Measurements from ENCODE around the gene PMP22.

PMP22 gene

DNA sequence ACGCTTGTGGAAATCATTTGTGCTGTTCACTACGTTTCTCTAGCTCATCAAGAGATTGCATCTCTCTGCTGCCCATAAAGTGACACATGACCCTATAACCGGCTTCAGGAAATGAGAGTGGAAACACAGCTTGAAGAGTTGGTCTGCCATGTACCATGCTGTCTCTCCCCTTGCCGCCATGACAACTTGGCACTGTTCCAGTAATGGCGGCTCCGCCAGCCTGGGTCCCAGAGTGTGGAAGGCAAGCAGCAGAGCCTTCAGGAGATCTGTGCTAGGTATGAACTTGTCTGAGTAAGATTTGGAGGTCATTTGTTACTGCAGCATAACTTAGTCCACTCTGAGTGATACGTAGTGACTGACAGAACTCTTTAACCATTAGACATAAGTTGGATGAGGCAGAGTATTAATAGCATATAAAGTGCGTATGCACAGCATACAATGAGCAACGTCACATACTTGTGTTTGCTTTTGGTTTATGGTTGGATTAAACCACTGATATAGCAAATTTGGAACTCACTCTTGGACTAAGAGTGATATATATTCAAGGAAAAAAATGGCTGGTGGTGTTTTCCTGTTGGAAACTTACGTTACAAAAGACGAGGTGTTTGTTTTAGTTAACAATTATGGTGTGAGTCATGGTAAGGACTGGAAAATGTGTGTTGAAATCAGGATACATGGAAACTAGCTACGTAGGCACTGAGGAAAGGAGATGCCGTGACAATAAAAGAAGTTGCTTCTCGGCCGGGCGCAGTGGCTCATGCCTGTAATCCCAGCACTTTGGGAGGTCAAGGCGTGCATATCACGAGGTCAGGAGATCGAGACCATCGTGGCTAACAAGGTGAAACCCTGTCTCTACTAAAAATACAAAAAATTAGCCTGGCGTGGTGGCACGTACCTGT is 24.4 kb upstream of the PMP22 start:
- ChIA-PET POLR2A (no interaction called here), CTCF (no interaction called here)
- no peak for DNase-seq (ENCODE audit: extremely low spot score)
- TF ChIP-seq, protein P1, sequence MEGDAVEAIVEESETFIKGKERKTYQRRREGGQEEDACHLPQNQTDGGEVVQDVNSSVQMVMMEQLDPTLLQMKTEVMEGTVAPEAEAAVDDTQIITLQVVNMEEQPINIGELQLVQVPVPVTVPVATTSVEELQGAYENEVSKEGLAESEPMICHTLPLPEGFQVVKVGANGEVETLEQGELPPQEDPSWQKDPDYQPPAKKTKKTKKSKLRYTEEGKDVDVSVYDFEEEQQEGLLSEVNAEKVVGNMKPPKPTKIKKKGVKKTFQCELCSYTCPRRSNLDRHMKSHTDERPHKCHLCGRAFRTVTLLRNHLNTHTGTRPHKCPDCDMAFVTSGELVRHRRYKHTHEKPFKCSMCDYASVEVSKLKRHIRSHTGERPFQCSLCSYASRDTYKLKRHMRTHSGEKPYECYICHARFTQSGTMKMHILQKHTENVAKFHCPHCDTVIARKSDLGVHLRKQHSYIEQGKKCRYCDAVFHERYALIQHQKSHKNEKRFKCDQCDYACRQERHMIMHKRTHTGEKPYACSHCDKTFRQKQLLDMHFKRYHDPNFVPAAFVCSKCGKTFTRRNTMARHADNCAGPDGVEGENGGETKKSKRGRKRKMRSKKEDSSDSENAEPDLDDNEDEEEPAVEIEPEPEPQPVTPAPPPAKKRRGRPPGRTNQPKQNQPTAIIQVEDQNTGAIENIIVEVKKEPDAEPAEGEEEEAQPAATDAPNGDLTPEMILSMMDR (IDR thresholded peaks at IDR 0.05; ENCODE audit: control extremely low read depth, extremely low read depth, low read depth, missing control alignments) = no peak

DNA sequence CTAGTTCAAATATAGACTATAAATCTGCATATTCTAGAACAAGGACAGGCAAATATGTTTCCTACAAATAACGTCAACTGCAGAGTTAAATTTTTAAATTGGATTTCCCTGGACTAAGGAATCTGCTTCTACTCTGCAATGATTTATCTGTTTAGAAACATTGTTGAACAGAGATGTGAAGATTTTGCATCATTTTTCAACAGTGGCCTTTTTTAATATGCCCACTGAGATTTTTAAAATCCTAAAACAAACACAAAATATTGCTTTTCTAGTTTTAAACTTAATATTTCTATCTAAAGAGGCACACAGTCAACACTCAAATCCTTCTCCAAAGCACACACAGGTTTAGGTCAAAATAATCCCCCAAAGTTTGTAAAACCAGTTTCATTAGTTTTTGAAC is 23.7 kb upstream of the PMP22 start:
- CTCF ChIA-PET = no interaction called here

DNA sequence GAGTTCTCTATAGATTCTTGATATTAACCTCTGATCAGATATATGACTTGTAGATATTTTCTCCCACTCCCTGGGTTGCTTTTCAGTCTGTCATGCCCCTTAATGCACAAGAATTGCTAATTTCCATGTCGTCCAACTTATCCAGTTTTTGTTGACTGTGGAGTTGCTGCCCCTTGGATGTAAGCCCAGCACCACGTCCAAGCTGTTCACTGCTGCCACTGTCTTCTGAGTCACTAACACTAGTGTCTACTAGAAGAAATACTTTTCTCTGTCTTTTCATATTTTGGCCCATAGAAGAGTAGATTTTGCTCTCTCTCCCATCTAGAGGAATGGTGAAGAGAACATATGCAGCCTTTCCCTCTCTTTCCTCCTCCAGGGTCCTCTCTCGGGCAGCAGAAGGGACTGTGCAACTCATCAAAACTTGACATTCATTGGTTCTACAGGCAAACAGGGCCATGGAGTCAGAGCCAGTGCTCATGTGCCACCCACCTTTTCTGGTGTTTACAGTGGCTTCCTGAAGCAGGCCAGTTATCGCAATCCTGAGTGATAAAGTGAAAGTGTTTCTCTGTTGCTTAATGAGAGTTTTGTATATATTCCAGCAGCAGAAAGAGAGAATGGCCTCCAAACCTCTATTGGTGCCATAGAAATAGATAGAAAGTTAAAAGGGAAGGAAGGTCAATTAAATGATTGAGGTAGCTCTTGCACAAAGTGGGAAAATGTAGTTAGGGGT is 22.6 kb upstream of the PMP22 start:
- CTCF ChIA-PET = no interaction called here
- TF ChIP-seq, protein P1 (IDR thresholded peaks at IDR 0.05; ENCODE audit: control extremely low read depth, extremely low read depth, low read depth, missing control alignments) = no peak
- POLR2A ChIA-PET = no interaction called here

More for the DNA sequence above, 23.7 kb upstream of the PMP22 start:
- no peak for DNase-seq (ENCODE audit: extremely low spot score)
- TF ChIP-seq, protein P1 (IDR thresholded peaks at IDR 0.05; ENCODE audit: control extremely low read depth, extremely low read depth, low read depth, missing control alignments) = no peak
- POLR2A ChIA-PET = no interaction called here

DNA sequence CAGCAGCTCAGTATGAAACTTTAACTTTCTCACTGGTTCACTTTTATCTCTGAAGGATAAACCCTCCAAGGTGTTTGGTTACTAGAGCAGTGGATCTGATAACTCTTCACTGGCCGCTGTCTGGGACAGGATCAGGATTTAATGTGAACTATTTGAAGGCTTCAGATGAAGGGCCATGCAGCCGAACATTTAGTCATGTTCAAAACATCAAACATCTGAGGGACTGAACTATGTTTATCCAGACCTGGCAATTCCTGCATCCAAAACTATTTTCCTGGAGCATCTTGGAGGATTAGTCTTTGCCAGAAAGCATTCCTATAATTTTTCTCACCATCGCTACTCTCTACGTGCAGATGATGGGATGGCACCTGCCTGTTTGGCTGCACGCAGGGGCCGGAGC is 20.3 kb upstream of the PMP22 start:
- TF ChIP-seq, protein P1 (IDR thresholded peaks at IDR 0.05; ENCODE audit: control extremely low read depth, extremely low read depth, low read depth, missing control alignments) = no peak
- POLR2A ChIA-PET = no interaction called here
- CTCF ChIA-PET = no interaction called here
- DNase-seq (ENCODE audit: extremely low spot score) = no peak

More for the DNA sequence above, 22.6 kb upstream of the PMP22 start:
- DNase-seq (ENCODE audit: extremely low spot score) = no peak

DNA sequence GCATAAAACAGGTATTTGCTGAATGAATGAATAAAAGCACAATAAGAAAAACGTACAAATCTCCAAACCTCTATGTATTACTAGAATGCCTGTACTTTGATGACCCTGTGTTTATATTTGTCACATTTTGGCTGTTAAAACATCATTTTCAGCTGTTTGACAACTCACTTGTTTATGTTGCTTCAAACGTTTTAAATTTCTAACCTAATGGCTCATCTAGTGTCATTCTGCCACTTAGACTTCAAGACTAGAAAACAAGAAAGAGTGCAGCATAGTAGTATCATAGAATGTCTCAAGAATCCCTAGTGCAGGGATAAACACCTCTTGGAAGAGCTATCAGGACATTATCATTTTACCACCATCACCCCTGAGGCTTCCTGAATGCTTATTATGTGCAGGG is 19.4 kb upstream of the PMP22 start:
- TF ChIP-seq, protein P1 (IDR thresholded peaks at IDR 0.05; ENCODE audit: control extremely low read depth, extremely low read depth, low read depth, missing control alignments) = no peak
- no peak for DNase-seq (ENCODE audit: extremely low spot score)
- ChIA-PET CTCF (interaction anchor here (1.2 kb wide), 1 partner anchor 218 kb away, joined by 3 read pairs; no protein-coding TSS in a partner anchor), POLR2A (no interaction called here)

DNA sequence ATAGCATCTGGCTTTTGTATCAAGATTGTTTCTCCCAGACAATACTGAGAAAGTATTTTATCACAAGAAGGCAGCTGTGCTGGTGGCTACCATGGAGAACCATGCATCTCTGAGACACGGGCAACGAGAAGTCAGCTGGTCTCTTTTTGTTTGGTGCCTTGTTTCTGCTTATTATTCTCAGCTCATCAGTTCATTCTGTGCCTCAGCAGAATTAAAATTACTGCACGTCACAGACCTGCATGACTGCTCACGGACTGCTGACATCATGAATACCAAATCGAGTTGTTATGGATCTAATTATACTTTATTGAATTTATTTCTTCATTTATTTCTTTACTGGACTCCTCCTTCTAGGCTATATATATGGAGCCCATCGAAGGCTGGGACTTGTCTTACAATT is 19.0 kb upstream of the PMP22 start:
- no peak for DNase-seq (ENCODE audit: extremely low spot score)
- CTCF ChIA-PET = interaction anchor here (1.2 kb wide), 1 partner anchor 219 kb away, joined by 3 read pairs; no protein-coding TSS in a partner anchor
- POLR2A ChIA-PET = no interaction called here
- TF ChIP-seq, protein P1 (IDR thresholded peaks at IDR 0.05; ENCODE audit: control extremely low read depth, extremely low read depth, low read depth, missing control alignments) = no peak
